HepG2 (cell line): ENCODE measurements around the gene DNAJC5. TPM values are rescaled to one million over a fixed set of nuclear protein-coding genes. Genes with fewer than 3 reads are reported as not detected.
A peak's percentile ranks its signal among the peaks of the same experiment; 100 is the strongest.

ENCODE experiments used
- ATAC-seq: fragments of 200-7000 bp; cut with Tn5 transposase; 3 replicates; pipeline ENCODE4 v1.9.1; 2020; ENCODE audit warnings: mild to moderate bottlenecking, moderate library complexity
- BruUV-seq: library from RNA; stranded (reverse); fragments of 400-500 nt; replicated peaks from 2 replicates; lab custom pipeline; 2021; lab: Mats Ljungman, UMichigan
- CTCF ChIA-PET: fragments of 300-600 bp; formaldehyde crosslinking; extraction: SDS; loops from one replicate; lab custom pipeline; 2021; ENCODE audit warnings: low total read pairs, inconsistent platforms, low intra/inter-chr PET ratio; lab: Yijun Ruan, JAX
- POLR2A ChIA-PET: fragments of 350-600 bp; sonication (Branson Sonifier 250); formaldehyde crosslinking; loops from one replicate; lab custom pipeline; 2020; ENCODE audit warnings: antibody characterized with exemption, inconsistent platforms; lab: Yijun Ruan, JAX
- DNase-seq: peaks from one replicate; pipeline ENCODE4 v3.0.0-alpha.2; 2015; ENCODE audit warnings: low spot score
- FAIRE-seq: peaks from 3 replicates; lab custom pipeline; 2011; peaks lifted over from hg19 to GRCh38; lab: Jason Lieb, UNC
- H2AFZ ChIP-seq: one replicate; pipeline ENCODE4 v1.6.1; 2011; ENCODE audit warnings: low read length, inconsistent platforms
- H3K27ac ChIP-seq: fragments of 300-600 bp; 3 replicates; pipeline ENCODE4 v1.8.0; 2011; ENCODE audit warnings: mixed run types, mild to moderate bottlenecking, mixed read lengths, low read length, inconsistent platforms; ENCODE audit not compliant: insufficient read depth; ENCODE audit errors: extremely low read length
- H3K27me3 ChIP-seq, 2 experiments: fragments of 200-600 bp in 1 of 2; 2 replicates in 1 of 2; 3 replicates in 1 of 2; pipeline versions ENCODE4 v1.6.0 to v1.8.0; 2011; ENCODE audit warnings: low read length in 2 of 2, mild to moderate bottlenecking in 2 of 2, moderate library complexity in 2 of 2, inconsistent platforms in 1 of 2; ENCODE audit not compliant: insufficient read depth in 2 of 2, control insufficient read depth in 1 of 2
- H3K36me3 ChIP-seq, 2 experiments: fragments of 200-600 bp in 1 of 2; replicated peaks in 1 of 2; 2 replicates in 1 of 2; 3 replicates in 1 of 2; pipeline versions ENCODE4 v1.5.1 to v1.8.0; 2011; ENCODE audit warnings: low read length in 2 of 2, inconsistent platforms in 1 of 2; ENCODE audit not compliant: insufficient read depth in 2 of 2, control insufficient read depth in 1 of 2
- H3K4me1 ChIP-seq: 2 replicates; pipeline ENCODE4 v1.5.1; 2012; ENCODE audit warnings: low read length, inconsistent platforms; ENCODE audit not compliant: insufficient read depth
- H3K4me2 ChIP-seq: 2 replicates; pipeline ENCODE4 v1.6.0; 2011; ENCODE audit warnings: low read depth, low read length, inconsistent platforms
- H3K4me3 ChIP-seq, 3 experiments: fragments of 200-600 bp in 1 of 3; sonication (generic), shearing (Covaris generic) in 1 of 3; replicated peaks in 1 of 3; 2 replicates each; pipeline ENCODE4 v1.5.1; 2011 to 2016; ENCODE audit warnings: low read length in 3 of 3, inconsistent platforms in 2 of 3, low read depth in 2 of 3, mild to moderate bottlenecking in 2 of 3, control low read depth in 1 of 3, mixed read lengths in 1 of 3; ENCODE audit not compliant: insufficient read depth in 1 of 3
- H3K79me2 ChIP-seq: one replicate; pipeline ENCODE4 v1.6.1; 2011; ENCODE audit warnings: low read length, inconsistent platforms; ENCODE audit not compliant: insufficient read depth
- H3K9ac ChIP-seq: 2 replicates; pipeline ENCODE4 v1.6.0; 2011; ENCODE audit warnings: mild to moderate bottlenecking, low read depth, low read length, inconsistent platforms; ENCODE audit not compliant: insufficient read depth
- H3K9me3 ChIP-seq: 2 replicates; pipeline ENCODE4 v1.5.1; 2012; ENCODE audit warnings: mild to moderate bottlenecking, low read length
- H4K20me1 ChIP-seq: 2 replicates; pipeline ENCODE4 v1.6.0; 2011; ENCODE audit warnings: inconsistent platforms, mild to moderate bottlenecking, low read length, moderate library complexity; ENCODE audit not compliant: insufficient read depth
- AGO2 ChIP-seq: fragments of 200-400 bp; formaldehyde crosslinking; optimal IDR thresholded peaks from 2 replicates; pipeline ENCODE3; 2017; ENCODE audit warnings: mild to moderate bottlenecking, low read depth, low read length, moderate library complexity
- ATRX ChIP-seq: sonication (generic); formaldehyde crosslinking; IDR thresholded peaks from 2 replicates; pipeline ENCODE4 v1.4.0; 2020; ENCODE audit warnings: missing genetic modification reagents, borderline replicate concordance
- ETV5 ChIP-seq: IDR thresholded peaks from 2 replicates; pipeline ENCODE4 v1.6.1; 2018; ENCODE audit warnings: missing biosample characterization, missing genetic modification reagents, inconsistent platforms, borderline replicate concordance
- HNRNPLL ChIP-seq: fragments of 200-400 bp; formaldehyde crosslinking; IDR thresholded peaks from 2 replicates; pipeline ENCODE4 v1.6.1; 2017; ENCODE audit warnings: mild to moderate bottlenecking, low read depth, low read length; ENCODE audit not compliant: poor library complexity, severe bottlenecking
- HOXA5 ChIP-seq: sonication (generic); formaldehyde crosslinking; IDR thresholded peaks from 2 replicates; pipeline ENCODE4 v1.4.0; 2020; ENCODE audit warnings: missing genetic modification reagents
- IKZF1 ChIP-seq: fragments of 450-650 bp; IDR thresholded peaks from 2 replicates; pipeline ENCODE4 v1.7.1; 2016
- NCOA2 ChIP-seq: sonication (generic); formaldehyde crosslinking; IDR thresholded peaks from 2 replicates; pipeline ENCODE4 v1.8.0; 2022; ENCODE audit warnings: inconsistent platforms
- RARA ChIP-seq: IDR thresholded peaks from 2 replicates; pipeline ENCODE4 v1.6.1; 2016; ENCODE audit warnings: missing genetic modification reagents, missing compliant biosample characterization
- RBFOX2 ChIP-seq: fragments of 200-400 bp; formaldehyde crosslinking; IDR thresholded peaks from 2 replicates; pipeline ENCODE4 v1.6.1; 2017; ENCODE audit warnings: low read depth, mild to moderate bottlenecking, low read length
- RFX5 ChIP-seq: IDR thresholded peaks from 2 replicates; pipeline ENCODE4 v1.6.1; 2011; ENCODE audit warnings: low read depth, low read length, improper control_type of control experiment
- ZBTB21 ChIP-seq: sonication (generic); formaldehyde crosslinking; IDR thresholded peaks from 2 replicates; pipeline ENCODE4 v1.4.0; 2020; ENCODE audit warnings: missing genetic modification reagents
- ZFP82 ChIP-seq: sonication (generic); formaldehyde crosslinking; IDR thresholded peaks from 2 replicates; pipeline ENCODE4 v1.5.1; 2020; ENCODE audit warnings: mild to moderate bottlenecking, missing genetic modification reagents, borderline replicate concordance
- ZNF232 ChIP-seq: sonication (generic); formaldehyde crosslinking; IDR thresholded peaks from 2 replicates; pipeline ENCODE4 v1.4.0; 2020; ENCODE audit warnings: missing genetic modification reagents, borderline replicate concordance
- ZNF549 ChIP-seq: sonication (generic); formaldehyde crosslinking; IDR thresholded peaks from 2 replicates; pipeline ENCODE4 v1.5.0; 2020; ENCODE audit warnings: missing genetic modification reagents
- ZNF567 ChIP-seq: sonication (generic); formaldehyde crosslinking; IDR thresholded peaks from 2 replicates; pipeline ENCODE4 v1.8.1; 2023; ENCODE audit warnings: mild to moderate bottlenecking, missing genetic modification reagents, borderline replicate concordance
- ZNF83 ChIP-seq: sonication (generic); formaldehyde crosslinking; IDR thresholded peaks from 2 replicates; pipeline ENCODE4 v1.4.0; 2020; ENCODE audit warnings: missing genetic modification reagents, mild to moderate bottlenecking, borderline replicate concordance
- WGBS: methylation state at CpG from one replicate; pipeline ENCODE4 v1.1.6; 2017; ENCODE audit warnings: low lambda C conversion rate; 5-methylcytosine and 5-hydroxymethylcytosine counted together
- in situ Hi-C: cut with HindIII; loops from 2 replicates; pipeline ENCODE4 v1.10.0; 2017; ENCODE audit warnings: low pct_unique_long_range_greater_than_20kb; ENCODE audit not compliant: extremely low pct_ligation_motif_present
- intact Hi-C: fragments of 100-400 bp; cut with micrococcal nuclease; formaldehyde crosslinking; loops from one replicate; pipeline ENCODE4 v1.10.0; 2022; ENCODE audit not compliant: unreplicated experiment
- polyA plus RNA-seq, 8 experiments: library from polyadenylated mRNA; depleted of rRNA in 3 of 8; stranded (reverse) in 7 of 8; unstranded in 1 of 8; fragments of >200 nt; fragmentation: Illumina TruSeq in 4 of 8; extraction: Trizol in 4 of 8; gene quantifications; 2 replicates each; pipeline versions ENCODE4 v1.2.1 to v1.2.3, GENCODE V29; 2011 to 2016; ENCODE audit warnings: low read depth in 4 of 8, missing spikeins in 1 of 8, mixed read lengths in 1 of 8; ENCODE audit not compliant: insufficient read depth in 1 of 8
- total RNA-seq, 5 experiments: library from RNA; depleted of rRNA; stranded (reverse); fragments of >200 nt; fragmentation: Illumina TruSeq; extraction: Trizol; gene quantifications; 2 replicates each; pipeline ENCODE4 v1.2.3, GENCODE V29; 2016; ENCODE audit warnings: low read depth in 1 of 5
- TF ChIP-seq, protein P1 (sequence below): sonication (generic); formaldehyde crosslinking; IDR thresholded peaks from 2 replicates; pipeline ENCODE4 v1.4.0; 2020; ENCODE audit warnings: missing genetic modification reagents, borderline replicate concordance
- TF ChIP-seq, protein P2 (sequence below): sonication (generic); formaldehyde crosslinking; IDR thresholded peaks from 2 replicates; pipeline ENCODE4 v1.5.1; 2020; ENCODE audit warnings: mild to moderate bottlenecking, missing genetic modification reagents, moderate library complexity

DNAJC5 gene
- total and polyA plus RNA-seq, 2 of the 13 experiments (the other 11 are each of a cell fraction or from before 2014, with no cell fraction given), result 42.8 to 64.5 TPM

DNA sequence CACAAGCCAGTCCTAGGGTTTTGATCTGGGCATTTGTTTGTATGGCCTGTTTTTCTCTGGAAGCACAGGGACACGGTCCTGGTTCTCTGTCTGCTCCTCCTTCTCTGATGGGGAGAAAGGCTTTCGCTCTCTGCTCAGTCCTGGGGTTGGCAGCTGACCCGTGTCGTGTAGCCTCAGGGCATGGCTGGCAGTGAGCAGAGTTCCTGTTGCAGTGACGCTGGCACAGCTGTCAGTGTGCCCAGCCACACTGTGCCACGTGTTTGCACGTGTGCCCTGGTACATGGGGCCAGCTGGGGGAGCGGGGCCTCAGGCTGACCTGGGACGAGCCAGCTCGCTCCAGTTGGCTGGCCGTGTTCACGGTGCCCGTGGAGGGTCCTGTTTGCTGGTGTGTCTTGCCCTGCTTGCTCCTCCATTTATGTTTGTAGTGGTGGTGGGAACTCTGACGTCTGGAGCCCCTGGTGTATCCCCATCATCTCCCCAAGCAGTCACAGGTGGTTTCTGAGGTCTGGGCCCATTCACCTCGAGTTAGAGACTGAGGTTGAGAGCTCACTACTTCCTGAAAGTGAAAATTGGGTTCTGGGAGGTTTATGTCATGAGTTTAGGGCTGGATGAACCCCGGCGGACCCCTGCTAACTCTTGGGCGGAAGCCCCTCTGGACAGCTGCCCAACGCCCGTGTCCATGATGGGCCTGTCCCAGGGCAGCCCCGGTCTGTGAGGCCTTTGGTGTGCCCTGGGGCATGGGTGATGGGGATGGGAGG is 10.2 kb upstream of the DNAJC5 start:
- no peak overlapping the region for H3K27ac ChIP-seq
- H3K9me3 ChIP-seq, result no peaks in the 10 kb centered on the region
- in situ Hi-C loops (no loop called here), intact Hi-C loops (no loop called here)
- no peak for DNase-seq
- no peak overlapping the region for H3K9ac ChIP-seq
- CTCF ChIA-PET, result no interaction called here
- no peak for FAIRE-seq
- WGBS, result 93% methylated on average over 17 of the region's 21 CpGs
- peaks cover 19% of the 10 kb centered on the region for H3K79me2 ChIP-seq
- H3K4me2 ChIP-seq, result no peak overlapping the region
- H3K27me3 ChIP-seq, result no peaks in the 10 kb centered on the region
- H4K20me1 ChIP-seq, result peaks cover 33% of the 10 kb centered on the region; the same call in 1 of the 2 replicates
- no peak for TF ChIP-seq HOXA5 (CRISPR knock-in tag)
- no peak for TF ChIP-seq RFX5
- TF ChIP-seq ETV5 (CRISPR knock-in tag), result no peak
- TF ChIP-seq, protein P1, sequence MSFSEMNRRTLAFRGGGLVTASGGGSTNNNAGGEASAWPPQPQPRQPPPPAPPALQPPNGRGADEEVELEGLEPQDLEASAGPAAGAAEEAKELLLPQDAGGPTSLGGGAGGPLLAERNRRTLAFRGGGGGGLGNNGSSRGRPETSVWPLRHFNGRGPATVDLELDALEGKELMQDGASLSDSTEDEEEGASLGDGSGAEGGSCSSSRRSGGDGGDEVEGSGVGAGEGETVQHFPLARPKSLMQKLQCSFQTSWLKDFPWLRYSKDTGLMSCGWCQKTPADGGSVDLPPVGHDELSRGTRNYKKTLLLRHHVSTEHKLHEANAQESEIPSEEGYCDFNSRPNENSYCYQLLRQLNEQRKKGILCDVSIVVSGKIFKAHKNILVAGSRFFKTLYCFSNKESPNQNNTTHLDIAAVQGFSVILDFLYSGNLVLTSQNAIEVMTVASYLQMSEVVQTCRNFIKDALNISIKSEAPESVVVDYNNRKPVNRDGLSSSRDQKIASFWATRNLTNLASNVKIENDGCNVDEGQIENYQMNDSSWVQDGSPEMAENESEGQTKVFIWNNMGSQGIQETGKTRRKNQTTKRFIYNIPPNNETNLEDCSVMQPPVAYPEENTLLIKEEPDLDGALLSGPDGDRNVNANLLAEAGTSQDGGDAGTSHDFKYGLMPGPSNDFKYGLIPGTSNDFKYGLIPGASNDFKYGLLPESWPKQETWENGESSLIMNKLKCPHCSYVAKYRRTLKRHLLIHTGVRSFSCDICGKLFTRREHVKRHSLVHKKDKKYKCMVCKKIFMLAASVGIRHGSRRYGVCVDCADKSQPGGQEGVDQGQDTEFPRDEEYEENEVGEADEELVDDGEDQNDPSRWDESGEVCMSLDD (CRISPR knock-in tag), result no peak
- no peak for TF ChIP-seq ZNF549 (CRISPR knock-in tag)
- TF ChIP-seq HNRNPLL, result no peak
- TF ChIP-seq ZBTB21, result no peak
- peak; percentile 37 for TF ChIP-seq AGO2
- TF ChIP-seq ZNF567, result no peak
- peak; percentile 56 for TF ChIP-seq RBFOX2
- TF ChIP-seq NCOA2, result no peak
- no peak for TF ChIP-seq ZNF232 (CRISPR knock-in tag)
- TF ChIP-seq ZFP82, result no peak
- no peak for TF ChIP-seq ATRX (CRISPR knock-in tag)
- no peak for TF ChIP-seq ZNF83 (CRISPR knock-in tag)
- no peak for TF ChIP-seq IKZF1
- TF ChIP-seq, protein P2, sequence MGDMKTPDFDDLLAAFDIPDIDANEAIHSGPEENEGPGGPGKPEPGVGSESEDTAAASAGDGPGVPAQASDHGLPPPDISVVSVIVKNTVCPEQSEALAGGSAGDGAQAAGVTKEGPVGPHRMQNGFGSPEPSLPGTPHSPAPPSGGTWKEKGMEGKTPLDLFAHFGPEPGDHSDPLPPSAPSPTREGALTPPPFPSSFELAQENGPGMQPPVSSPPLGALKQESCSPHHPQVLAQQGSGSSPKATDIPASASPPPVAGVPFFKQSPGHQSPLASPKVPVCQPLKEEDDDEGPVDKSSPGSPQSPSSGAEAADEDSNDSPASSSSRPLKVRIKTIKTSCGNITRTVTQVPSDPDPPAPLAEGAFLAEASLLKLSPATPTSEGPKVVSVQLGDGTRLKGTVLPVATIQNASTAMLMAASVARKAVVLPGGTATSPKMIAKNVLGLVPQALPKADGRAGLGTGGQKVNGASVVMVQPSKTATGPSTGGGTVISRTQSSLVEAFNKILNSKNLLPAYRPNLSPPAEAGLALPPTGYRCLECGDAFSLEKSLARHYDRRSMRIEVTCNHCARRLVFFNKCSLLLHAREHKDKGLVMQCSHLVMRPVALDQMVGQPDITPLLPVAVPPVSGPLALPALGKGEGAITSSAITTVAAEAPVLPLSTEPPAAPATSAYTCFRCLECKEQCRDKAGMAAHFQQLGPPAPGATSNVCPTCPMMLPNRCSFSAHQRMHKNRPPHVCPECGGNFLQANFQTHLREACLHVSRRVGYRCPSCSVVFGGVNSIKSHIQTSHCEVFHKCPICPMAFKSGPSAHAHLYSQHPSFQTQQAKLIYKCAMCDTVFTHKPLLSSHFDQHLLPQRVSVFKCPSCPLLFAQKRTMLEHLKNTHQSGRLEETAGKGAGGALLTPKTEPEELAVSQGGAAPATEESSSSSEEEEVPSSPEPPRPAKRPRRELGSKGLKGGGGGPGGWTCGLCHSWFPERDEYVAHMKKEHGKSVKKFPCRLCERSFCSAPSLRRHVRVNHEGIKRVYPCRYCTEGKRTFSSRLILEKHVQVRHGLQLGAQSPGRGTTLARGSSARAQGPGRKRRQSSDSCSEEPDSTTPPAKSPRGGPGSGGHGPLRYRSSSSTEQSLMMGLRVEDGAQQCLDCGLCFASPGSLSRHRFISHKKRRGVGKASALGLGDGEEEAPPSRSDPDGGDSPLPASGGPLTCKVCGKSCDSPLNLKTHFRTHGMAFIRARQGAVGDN, result 0 out of 2 replicates have a peak, but pooled peaks have one; percentile 10
- TF ChIP-seq RARA (CRISPR knock-in tag), result no peak
- TF ChIP-seq, all 625 proteins: peak for 3
- Histone ChIP-seq H3K36me3 (peaks cover 65 to 77% of the 10 kb centered on the region in 2 experiments), H3K4me3 (no peak overlapping the region), H3K4me1 (no peaks in the 10 kb centered on the region), H2AFZ (no peak overlapping the region)
- POLR2A ChIA-PET, result interaction anchor here (0.5 to 1.6 kb wide), 3 partner anchors 10 to 31 kb away, joined by 4 to 6 read pairs (median 5); partner anchors contain the start of gene TPD52L2
- BruUV-seq, result no TSS peak
- no peak for ATAC-seq
